22Rv1 (cell line): ENCODE results near the gene GABBR2.

ENCODE experiments used
- H3K27ac ChIP-seq: fragments of 450-650 bp; 2 replicates; pipeline ENCODE4 v1.5.1; 2017
- CTCF ChIP-seq: fragments of 450-650 bp; IDR thresholded peaks from 2 replicates; pipeline ENCODE4 v1.5.1; 2017; ENCODE audit warnings: mild to moderate bottlenecking
- ZFX ChIP-seq: fragments of 450-650 bp; IDR thresholded peaks from 2 replicates; pipeline ENCODE4 v1.6.1; 2017; ENCODE audit warnings: antibody characterized with exemption, borderline replicate concordance

The GABBR2 gene

GRCh38 chr9:98488571-98489312 is 220.0 kb downstream of the GABBR2 start:
- no peak overlapping the region for H3K27ac ChIP-seq

GRCh38 chr9:98485706-98486105 is 223.0 kb downstream of the GABBR2 start:
- TF ChIP-seq ZFX (no peak), CTCF (no peak)
- no peak overlapping the region for H3K27ac ChIP-seq

More at GRCh38 chr9:98488571-98489312, 220.0 kb downstream of the GABBR2 start:
- TF ChIP-seq CTCF (peak; percentile 7; the same call in 1 of the 2 replicates), ZFX (no peak)

GRCh38 chr9:98484162-98484561 is 224.6 kb downstream of the GABBR2 start:
- no peak for TF ChIP-seq ZFX
- no peak for TF ChIP-seq CTCF
- no peak overlapping the region for H3K27ac ChIP-seq

GRCh38 chr9:98482226-98482625 is 226.5 kb downstream of the GABBR2 start:
- TF ChIP-seq ZFX, result no peak
- no peak for TF ChIP-seq CTCF
- no peak overlapping the region for H3K27ac ChIP-seq

GRCh38 chr9:98481676-98482075 is 227.1 kb downstream of the GABBR2 start:
- TF ChIP-seq ZFX, result no peak
- H3K27ac ChIP-seq, result no peak overlapping the region

- no peak for TF ChIP-seq CTCF
- H3K27ac ChIP-seq, result no peak overlapping the region
Observed at GRCh38 chr9:98479967-98480847, 228.5 kb downstream of the GABBR2 start.

GRCh38 chr9:98479449-98479848 is 229.3 kb downstream of the GABBR2 start:
- H3K27ac ChIP-seq, result no peak overlapping the region
- TF ChIP-seq CTCF, result no peak
- TF ChIP-seq ZFX, result no peak
